ENCODE measurements around the gene PRDM16. TPM values are rescaled to one million over a fixed set of nuclear protein-coding genes. Genes with fewer than 3 reads are reported as not detected.

Gene PRDM16
- total RNA-seq, 1 experiment from 2014 or later: 0.17 TPM

DNA sequence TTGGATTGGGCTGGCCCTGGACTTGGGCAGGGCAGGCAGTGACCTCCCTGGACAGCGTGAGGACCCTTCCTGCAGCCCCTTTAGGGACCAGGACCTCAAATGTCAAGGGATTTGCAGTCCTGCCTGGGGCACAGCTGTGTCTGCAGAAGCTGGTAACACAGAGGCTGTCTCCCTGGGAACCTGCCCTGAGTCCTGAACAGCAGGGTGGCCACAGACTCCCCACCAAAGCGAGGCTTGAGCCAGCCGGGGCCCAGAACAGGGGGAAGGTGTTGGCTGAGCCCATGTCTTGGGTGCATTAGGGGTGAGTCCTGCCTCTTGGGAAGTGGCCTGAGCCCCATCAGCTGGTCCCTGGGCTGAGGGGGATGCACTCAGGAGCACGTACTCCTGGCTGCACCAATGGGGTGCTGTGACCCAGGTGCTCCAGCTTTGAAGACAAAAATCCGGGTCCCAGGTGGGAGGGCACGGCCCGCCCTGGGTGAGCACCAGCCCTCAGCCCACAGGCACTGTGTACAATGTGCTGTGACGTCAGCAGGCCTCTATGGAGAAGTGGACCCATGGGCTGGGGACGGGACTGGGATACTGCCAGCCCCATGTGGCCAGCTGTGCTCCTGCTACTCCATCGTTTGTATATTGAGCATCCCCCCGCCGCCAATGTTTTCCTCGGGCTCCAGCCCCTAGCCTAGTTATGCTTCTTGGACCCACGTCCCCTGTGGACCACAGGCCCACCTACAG is 313.5 kb downstream of the PRDM16 start:
- Mint-ChIP-seq H3K36me3 (ENCODE audit: insufficient read depth in 1 of 3, low read depth in 3 of 3) (no peaks in the 10 kb centered on the region), H3K27me3 (ENCODE audit: low read depth) (peaks cover 9% of the 10 kb centered on the region), H3K9me3 (no peaks in the 10 kb centered on the region; a peak in 2 of 5 replicates), H3K27ac (no peak overlapping the region), H3K4me3 (no peak overlapping the region), H3K4me1 (peaks cover 0 to 5% of the 10 kb centered on the region in 2 experiments; a peak in 2 of 4 replicates)
- Histone ChIP-seq H2BK12ac (ENCODE audit: insufficient read length, low read depth, low read length) (no peak overlapping the region), H3K9ac (ENCODE audit: extremely low read depth, insufficient read length, low read length) (no peak overlapping the region), H2BK5ac (ENCODE audit: insufficient read length, low read length) (no peak overlapping the region), H3K79me2 (ENCODE audit: insufficient read depth, low read length) (no peaks in the 10 kb centered on the region), H2BK15ac (ENCODE audit: low read depth, low read length) (no peak overlapping the region), H3K56ac (ENCODE audit: insufficient read length, low read depth, low read length) (no peak overlapping the region), H2BK20ac (ENCODE audit: low read depth, low read length, poor library complexity, severe bottlenecking) (no peak overlapping the region), H3K18ac (ENCODE audit: insufficient read length, low read depth, low read length) (no peak overlapping the region), H3K27me3 (ENCODE audit: insufficient read depth, low read length) (no peaks in the 10 kb centered on the region), H2AK5ac (ENCODE audit: insufficient read length, low read length) (no peak overlapping the region), H3K4ac (ENCODE audit: low read depth, low read length) (no peak overlapping the region), H4K8ac (replicated peaks; ENCODE audit: insufficient read length, low read depth, low read length) (no peak overlapping the region), H3T11ph (ENCODE audit: low read length) (no peak overlapping the region), H2AFZ (ENCODE audit: low read length) (no peak overlapping the region), H4K91ac (ENCODE audit: insufficient read length, low read depth, low read length) (no peak overlapping the region), H3K23ac (ENCODE audit: insufficient read length, low read depth, low read length) (no peak overlapping the region), H2BK120ac (ENCODE audit: low read depth, low read length, poor library complexity, severe bottlenecking) (no peak overlapping the region), H3K14ac (ENCODE audit: insufficient read depth, low read length) (peak overlapping the region; percentile 46; the same call in 1 of the 2 replicates), H3K9me3 (ENCODE audit: control insufficient read depth, low read depth, low read length) (no peaks in the 10 kb centered on the region), H3K4me1 (ENCODE audit: insufficient read depth, low read length) (no peaks in the 10 kb centered on the region), H4K5ac (ENCODE audit: insufficient read length, low read depth, low read length) (no peak overlapping the region), H3K23me2 (ENCODE audit: insufficient read length, low read depth, low read length, poor library complexity, severe bottlenecking) (no peaks in the 10 kb centered on the region), H4K20me1 (ENCODE audit: control insufficient read depth, insufficient read depth, insufficient read length) (no peaks in the 10 kb centered on the region), H3K4me2 (ENCODE audit: insufficient read depth, insufficient read length, low read length) (no peak overlapping the region), H3K79me1 (ENCODE audit: insufficient read depth, low read depth, low read length, poor library complexity, severe bottlenecking) (no peaks in the 10 kb centered on the region), H3K27ac (ENCODE audit: insufficient read length, low read depth, low read length) (no peak overlapping the region)
- TF ChIP-seq CTCF (conservative IDR thresholded peaks at IDR 0.05): no peak
- DNase-seq: no peak
- WGBS (ENCODE audit: extremely low coverage, insufficient read length, low lambda C conversion rate): no CpG with 5 or more reads among the region's 14 CpGs

All from H9 (cell line).